Kidney epithelial cell (primary cell): ENCODE results near the gene DPH7. TPM values are rescaled to one million over a fixed set of nuclear protein-coding genes. Genes with fewer than 3 reads are reported as not detected.
"Not testable (repeated sequence)": the region's sequence is repeated elsewhere in the genome, so short reads cannot be mapped to it uniquely, and the experiment has no call there.

Experiments used
- DNase-seq: peaks from one replicate; pipeline ENCODE4 v3.0.0-alpha.2; 2010; ENCODE audit warnings: low read depth
- H3K27me3 ChIP-seq: 2 replicates; pipeline ENCODE4 v1.6.0; 2011; ENCODE audit warnings: low read length; ENCODE audit not compliant: control insufficient read depth, insufficient read depth
- H3K36me3 ChIP-seq: 2 replicates; pipeline ENCODE4 v1.5.1; 2011; ENCODE audit warnings: low read length; ENCODE audit not compliant: control insufficient read depth, insufficient read depth
- H3K4me3 ChIP-seq: 2 replicates; pipeline ENCODE4 v1.5.1; 2011; ENCODE audit warnings: low read depth, mild to moderate bottlenecking, control low read depth, low read length
- CTCF ChIP-seq: IDR thresholded peaks from 2 replicates; pipeline ENCODE4 v1.5.1; 2011; ENCODE audit warnings: mild to moderate bottlenecking, moderate library complexity, low read length, control low read depth, inconsistent platforms; ENCODE audit not compliant: insufficient read depth, poor library complexity, severe bottlenecking
- total RNA-seq: library from RNA; depleted of rRNA; stranded (reverse); fragments of >200 nt; gene quantifications from 2 replicates; pipeline ENCODE4 v1.2.3, GENCODE V29; 2015

DPH7 gene
- total RNA-seq, 1 donor from 2014 or later, result 38.9 TPM

GRCh38 chr9:137514691-137515337, 63.9 kb downstream of the DPH7 start:
- DNase-seq, result no peak
- Histone ChIP-seq H3K36me3 (no peaks in the 10 kb centered on the region), H3K4me3 (no peak overlapping the region), H3K27me3 (no peaks in the 10 kb centered on the region)
- TF ChIP-seq CTCF, result no peak

GRCh38 chr9:137513801-137514570, 64.7 kb downstream of the DPH7 start:
- not testable (repeated sequence) for H3K27me3 ChIP-seq, H3K4me3 ChIP-seq, H3K36me3 ChIP-seq, DNase-seq

- H3K27me3 ChIP-seq, DNase-seq, H3K4me3 ChIP-seq, H3K36me3 ChIP-seq: not testable (repeated sequence)
Observed at GRCh38 chr9:137513136-137513535, 65.6 kb downstream of the DPH7 start.

GRCh38 chr9:137511758-137512463, 66.8 kb downstream of the DPH7 start:
- no peak for TF ChIP-seq CTCF
- H3K4me3 ChIP-seq, result no peak overlapping the region
- no peaks in the 10 kb centered on the region for H3K36me3 ChIP-seq
- no peaks in the 10 kb centered on the region for H3K27me3 ChIP-seq
- DNase-seq, result no peak

- H3K36me3 ChIP-seq, H3K4me3 ChIP-seq, H3K27me3 ChIP-seq, DNase-seq: not testable (repeated sequence)
Observed at GRCh38 chr9:137511126-137511525, 67.6 kb downstream of the DPH7 start.

GRCh38 chr9:137509198-137509597, 69.5 kb downstream of the DPH7 start:
- no peak overlapping the region for H3K4me3 ChIP-seq
- no peak for TF ChIP-seq CTCF
- DNase-seq, result no peak
- no peaks in the 10 kb centered on the region for H3K27me3 ChIP-seq
- no peaks in the 10 kb centered on the region for H3K36me3 ChIP-seq

- Histone ChIP-seq H3K4me3 (no peak overlapping the region), H3K36me3 (no peaks in the 10 kb centered on the region), H3K27me3 (no peaks in the 10 kb centered on the region)
- no peak for TF ChIP-seq CTCF
- no peak for DNase-seq
Observed at GRCh38 chr9:137506702-137507171, 72.0 kb downstream of the DPH7 start.
